ENCODE data around the gene ROBO1. TPM values are rescaled to one million over a fixed set of nuclear protein-coding genes. Genes with fewer than 3 reads are reported as not detected.

Gene ROBO1
- total and polyA plus RNA-seq, 2 experiments from 2014 or later = 29.3 to 171 TPM

DNA sequence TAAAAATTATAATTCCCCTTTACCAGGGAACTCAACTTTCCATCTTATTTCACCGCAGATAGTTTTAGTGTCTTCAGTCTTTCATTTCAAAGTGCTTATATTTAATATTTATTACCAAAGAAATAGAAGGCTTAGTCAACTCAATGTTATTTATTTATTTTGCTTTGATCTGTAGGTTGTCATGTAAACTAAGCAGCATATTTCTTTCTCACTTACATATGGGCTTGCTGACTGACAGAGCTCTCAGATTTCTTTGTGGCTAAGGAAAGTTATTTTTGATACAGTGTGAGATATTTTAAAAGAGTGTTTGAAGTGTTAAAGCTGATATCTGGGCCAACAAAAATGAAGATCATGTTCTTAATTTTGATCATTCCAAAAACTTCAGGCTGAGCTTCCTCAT is 331.4 kb downstream of the ROBO1 start:
- H3K4me3 ChIP-seq = no peak overlapping the region
- no peaks in the 10 kb centered on the region for H3K27me3 ChIP-seq
- no peaks in the 10 kb centered on the region for H3K9me3 ChIP-seq (ENCODE audit: low read depth)
- H3K36me3 ChIP-seq = no peaks in the 10 kb centered on the region
- H3K4me1 ChIP-seq (ENCODE audit: low read depth) = no peaks in the 10 kb centered on the region
- no peak for DNase-seq (ENCODE audit: low read depth in 1 of 2, low spot score in 1 of 2)
- no peak overlapping the region for H3K27ac ChIP-seq
- TF ChIP-seq, protein P1, sequence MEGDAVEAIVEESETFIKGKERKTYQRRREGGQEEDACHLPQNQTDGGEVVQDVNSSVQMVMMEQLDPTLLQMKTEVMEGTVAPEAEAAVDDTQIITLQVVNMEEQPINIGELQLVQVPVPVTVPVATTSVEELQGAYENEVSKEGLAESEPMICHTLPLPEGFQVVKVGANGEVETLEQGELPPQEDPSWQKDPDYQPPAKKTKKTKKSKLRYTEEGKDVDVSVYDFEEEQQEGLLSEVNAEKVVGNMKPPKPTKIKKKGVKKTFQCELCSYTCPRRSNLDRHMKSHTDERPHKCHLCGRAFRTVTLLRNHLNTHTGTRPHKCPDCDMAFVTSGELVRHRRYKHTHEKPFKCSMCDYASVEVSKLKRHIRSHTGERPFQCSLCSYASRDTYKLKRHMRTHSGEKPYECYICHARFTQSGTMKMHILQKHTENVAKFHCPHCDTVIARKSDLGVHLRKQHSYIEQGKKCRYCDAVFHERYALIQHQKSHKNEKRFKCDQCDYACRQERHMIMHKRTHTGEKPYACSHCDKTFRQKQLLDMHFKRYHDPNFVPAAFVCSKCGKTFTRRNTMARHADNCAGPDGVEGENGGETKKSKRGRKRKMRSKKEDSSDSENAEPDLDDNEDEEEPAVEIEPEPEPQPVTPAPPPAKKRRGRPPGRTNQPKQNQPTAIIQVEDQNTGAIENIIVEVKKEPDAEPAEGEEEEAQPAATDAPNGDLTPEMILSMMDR (IDR thresholded peaks at IDR 0.05; ENCODE audit: low read depth, low read length) = no peak

DNA sequence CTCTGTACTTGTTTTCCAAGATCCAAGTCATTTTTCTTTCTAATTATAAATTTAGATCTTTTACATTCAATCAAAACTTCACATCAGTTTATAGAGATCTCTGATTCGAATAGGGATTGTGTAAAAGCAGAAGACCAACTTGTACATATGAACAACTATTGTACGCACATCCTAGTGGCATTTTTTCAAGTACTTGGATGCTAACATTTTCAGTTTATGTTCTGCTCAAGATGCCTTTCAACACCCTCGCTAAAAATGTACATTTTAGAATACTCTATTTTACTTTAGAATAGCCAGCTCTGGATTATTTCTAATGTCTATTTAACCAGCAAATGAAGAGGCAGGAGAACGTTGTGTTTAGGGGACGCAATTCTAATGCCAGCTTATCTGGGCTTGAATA is 340.7 kb downstream of the ROBO1 start:
- no peaks in the 10 kb centered on the region for H3K27me3 ChIP-seq
- TF ChIP-seq, protein P1 (IDR thresholded peaks at IDR 0.05; ENCODE audit: low read depth, low read length) = no peak
- no peaks in the 10 kb centered on the region for H3K36me3 ChIP-seq
- no peak overlapping the region for H3K4me3 ChIP-seq
- no peak overlapping the region for H3K27ac ChIP-seq
- no peak for DNase-seq (ENCODE audit: low read depth in 1 of 2, low spot score in 1 of 2)
- no peaks in the 10 kb centered on the region for H3K4me1 ChIP-seq (ENCODE audit: low read depth)
- no peaks in the 10 kb centered on the region for H3K9me3 ChIP-seq (ENCODE audit: low read depth)

DNA sequence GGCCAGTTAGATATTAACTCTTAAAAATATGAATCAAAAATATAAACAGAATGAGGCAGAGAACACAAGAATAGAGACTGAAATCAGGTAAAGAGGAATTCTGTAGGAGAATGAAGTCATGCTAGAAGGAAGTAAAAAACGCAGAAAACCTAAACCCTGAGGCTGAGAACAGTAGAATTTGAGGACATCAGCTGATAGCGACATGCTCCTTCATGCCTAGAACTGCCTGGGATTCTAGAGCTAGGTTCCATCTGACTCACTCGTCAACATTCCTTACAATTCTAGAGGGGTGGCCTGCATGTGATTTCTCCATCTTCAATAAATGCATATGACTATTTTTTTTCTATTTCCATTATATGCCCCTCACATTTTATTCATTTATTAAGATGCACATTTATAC is 343.0 kb downstream of the ROBO1 start:
- Histone ChIP-seq H3K36me3 (no peaks in the 10 kb centered on the region), H3K4me1 (ENCODE audit: low read depth) (no peaks in the 10 kb centered on the region), H3K27ac (no peak overlapping the region), H3K4me3 (no peak overlapping the region), H3K27me3 (no peaks in the 10 kb centered on the region), H3K9me3 (ENCODE audit: low read depth) (no peaks in the 10 kb centered on the region)
- DNase-seq (ENCODE audit: low read depth in 1 of 2, low spot score in 1 of 2) = no peak
- TF ChIP-seq, protein P1 (IDR thresholded peaks at IDR 0.05; ENCODE audit: low read depth, low read length) = no peak

GRCh38 chr3:79423417-79423816 is 344.4 kb downstream of the ROBO1 start:
- Histone ChIP-seq H3K36me3 (no peaks in the 10 kb centered on the region), H3K4me1 (ENCODE audit: low read depth) (peaks cover 4% of the 10 kb centered on the region), H3K4me3 (no peak overlapping the region), H3K27ac (no peak overlapping the region), H3K9me3 (ENCODE audit: low read depth) (no peaks in the 10 kb centered on the region), H3K27me3 (no peaks in the 10 kb centered on the region)
- TF ChIP-seq, protein P1 (IDR thresholded peaks at IDR 0.05; ENCODE audit: low read depth, low read length) = no peak
- no peak for DNase-seq (ENCODE audit: low read depth in 1 of 2, low spot score in 1 of 2)

GRCh38 chr3:79421273-79421672 is 346.5 kb downstream of the ROBO1 start:
- Histone ChIP-seq H3K4me1 (ENCODE audit: low read depth) (peaks cover 4% of the 10 kb centered on the region), H3K27ac (no peak overlapping the region), H3K4me3 (no peak overlapping the region), H3K27me3 (no peaks in the 10 kb centered on the region), H3K36me3 (no peaks in the 10 kb centered on the region), H3K9me3 (ENCODE audit: low read depth) (no peaks in the 10 kb centered on the region)
- peak in 1 of 2 donors; percentile 15 for DNase-seq (ENCODE audit: low read depth in 1 of 2, low spot score in 1 of 2)
- TF ChIP-seq, protein P1 (IDR thresholded peaks at IDR 0.05; ENCODE audit: low read depth, low read length) = no peak

All from cardiac muscle cell (in vitro differentiated cells and primary cell).